Psoas muscle (tissue), 8 donors: Measurements from ENCODE around the gene PDZD8. TPM values are rescaled to one million over a fixed set of nuclear protein-coding genes. Genes with fewer than 3 reads are reported as not detected.

Experiments used
- ATAC-seq, 4 donors: fragments of 200-7000 bp; cut with Tn5 transposase; one replicate each; pipeline ENCODE4 v1.9.1; 2020; ENCODE audit warnings: moderate library complexity in 3 of 4, mild to moderate bottlenecking in 2 of 4
- DNase-seq, 2 donors: peaks; one replicate each; pipeline ENCODE4 v3.0.0-alpha.2; 2020
- H3K27ac ChIP-seq: fragments of 200-600 bp; one replicate; pipeline ENCODE4 v1.8.0; 2022
- H3K27me3 ChIP-seq, 3 donors: fragments of 200-600 bp in 1 of 3; one replicate each; pipeline versions ENCODE4 v1.6.1 to v1.8.0; 2013 to 2022; ENCODE audit warnings: low read length in 2 of 3, mild to moderate bottlenecking in 2 of 3, moderate library complexity in 1 of 3; ENCODE audit not compliant: insufficient read depth in 3 of 3
- H3K36me3 ChIP-seq, 2 donors: fragments of 200-600 bp in 1 of 2; one replicate each; pipeline versions ENCODE4 v1.6.1 to v1.8.0; 2013 to 2022; ENCODE audit warnings: low read depth in 1 of 2, mild to moderate bottlenecking in 1 of 2, moderate library complexity in 1 of 2; ENCODE audit not compliant: insufficient read depth in 1 of 2
- H3K4me1 ChIP-seq: fragments of 200-600 bp; one replicate; pipeline ENCODE4 v1.8.0; 2022
- H3K4me3 ChIP-seq: fragments of 200-600 bp; one replicate; pipeline ENCODE4 v1.8.0; 2022; ENCODE audit warnings: mild to moderate bottlenecking
- H3K9me3 ChIP-seq: fragments of 200-600 bp; one replicate; pipeline ENCODE4 v1.8.0; 2022
- WGBS, 3 donors: extraction: QIAGEN DNeasy Blood & Tissue Kit; methylation state at CpG; one replicate each; pipeline versions ENCODE4 v1.1.6 to v1.1.7; 2013; 5-methylcytosine and 5-hydroxymethylcytosine counted together
- intact Hi-C, 2 donors: fragments of 100-400 bp; cut with DNase I; formaldehyde crosslinking; loops; one replicate each; pipeline versions ENCODE4 v1.11.0 to v1.14.2; 2022
- polyA plus RNA-seq, 3 donors: library from polyadenylated mRNA; stranded (reverse); fragments of 200-250 nt; gene quantifications; one replicate each; pipeline ENCODE4 v1.2.3, GENCODE V29; 2013
- total RNA-seq, 4 donors: library from RNA; stranded (reverse); fragmentation: NEBNext Ultra II Directional in 2 of 4; extraction: Animal tissue kit (Norgen Biotek cat#: 25700) in 2 of 4; gene quantifications; one replicate each; pipeline versions ENCODE4 v1.2.1 to v1.2.4, GENCODE V29; 2021 to 2023
- TF ChIP-seq, protein P1 (sequence below): fragments of 200-600 bp; IDR thresholded peaks from one replicate; pipeline ENCODE4 v1.8.0; 2022; ENCODE audit warnings: antibody characterized with exemption
- donor health status: healthy with polysubstance abuse.
- donor health status: DM: no; HTN: no; CAD: no; lungs with moderate emphysema.
- donor health status: Bipolar disorder and iron deficiency.
- donor health status: healthy.
- donor health status: DM: yes; HTN: yes; CAD: no.
- donor health status: DM: no; HTN: no; CAD: no.
- donor health status: DM: no; HTN: no; CAD: no.
- donor health status: DM: yes; HTN: yes; CAD: no.

PDZD8 gene
- total and polyA plus RNA-seq, 7 donors, result 3.3 to 20.3 (median 19.1) TPM

GRCh38 chr10:117342641-117343040 lies 32.6 kb downstream of the PDZD8 start:
- Histone ChIP-seq H3K4me3 (no peak overlapping the region), H3K27ac (no peak overlapping the region), H3K4me1 (no peaks in the 10 kb centered on the region), H3K36me3 (peaks cover 2 to 7% of the 10 kb centered on the region in 2 donors), H3K9me3 (no peaks in the 10 kb centered on the region), H3K27me3 (no peaks in the 10 kb centered on the region)
- TF ChIP-seq, protein P1, sequence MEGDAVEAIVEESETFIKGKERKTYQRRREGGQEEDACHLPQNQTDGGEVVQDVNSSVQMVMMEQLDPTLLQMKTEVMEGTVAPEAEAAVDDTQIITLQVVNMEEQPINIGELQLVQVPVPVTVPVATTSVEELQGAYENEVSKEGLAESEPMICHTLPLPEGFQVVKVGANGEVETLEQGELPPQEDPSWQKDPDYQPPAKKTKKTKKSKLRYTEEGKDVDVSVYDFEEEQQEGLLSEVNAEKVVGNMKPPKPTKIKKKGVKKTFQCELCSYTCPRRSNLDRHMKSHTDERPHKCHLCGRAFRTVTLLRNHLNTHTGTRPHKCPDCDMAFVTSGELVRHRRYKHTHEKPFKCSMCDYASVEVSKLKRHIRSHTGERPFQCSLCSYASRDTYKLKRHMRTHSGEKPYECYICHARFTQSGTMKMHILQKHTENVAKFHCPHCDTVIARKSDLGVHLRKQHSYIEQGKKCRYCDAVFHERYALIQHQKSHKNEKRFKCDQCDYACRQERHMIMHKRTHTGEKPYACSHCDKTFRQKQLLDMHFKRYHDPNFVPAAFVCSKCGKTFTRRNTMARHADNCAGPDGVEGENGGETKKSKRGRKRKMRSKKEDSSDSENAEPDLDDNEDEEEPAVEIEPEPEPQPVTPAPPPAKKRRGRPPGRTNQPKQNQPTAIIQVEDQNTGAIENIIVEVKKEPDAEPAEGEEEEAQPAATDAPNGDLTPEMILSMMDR, result no peak
- DNase-seq (no peak), ATAC-seq (no peak)
- intact Hi-C loops, result no loop called here
- 77 to 82% (median 78%) methylated on average over 5 of the region's 5 CpGs for WGBS, 3 donors

DNA sequence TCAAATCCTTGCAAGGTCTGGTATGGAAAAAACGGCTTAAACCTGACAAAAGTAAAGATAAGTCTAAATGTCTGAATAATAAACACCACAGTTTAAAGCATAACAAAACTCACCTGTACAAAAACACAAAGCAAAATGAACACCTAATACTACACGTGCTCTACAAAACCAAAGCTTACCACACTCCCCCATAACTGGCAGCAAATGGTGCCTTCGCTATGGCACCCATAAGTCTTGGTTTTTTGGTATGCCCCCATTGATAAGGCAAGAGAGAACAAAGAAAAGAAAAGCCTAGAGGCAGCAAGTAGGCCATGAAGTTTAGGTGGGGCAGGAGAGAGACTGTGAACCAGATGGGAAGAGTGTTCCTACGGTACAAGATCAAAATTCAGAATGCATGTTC lies 34.2 kb downstream of the PDZD8 start:
- ATAC-seq (no peak), DNase-seq (no peak)
- H3K27ac ChIP-seq, result no peak overlapping the region
- 96 to 98% (median 96%) methylated on average over 4 of the region's 4 CpGs for WGBS, 3 donors
- peaks cover 2 to 7% of the 10 kb centered on the region in 2 donors for H3K36me3 ChIP-seq
- intact Hi-C loops, result no loop called here
- H3K4me1 ChIP-seq, result no peaks in the 10 kb centered on the region
- TF ChIP-seq, protein P1, result no peak
- no peaks in the 10 kb centered on the region for H3K9me3 ChIP-seq
- no peak overlapping the region for H3K4me3 ChIP-seq
- no peaks in the 10 kb centered on the region for H3K27me3 ChIP-seq

GRCh38 chr10:117339979-117340378 lies 35.3 kb downstream of the PDZD8 start:
- WGBS, 3 donors, result 94 to 98% (median 96%) methylated on average over 5 of the region's 5 CpGs
- TF ChIP-seq, protein P1, result no peak

GRCh38 chr10:117339578-117339977 lies 35.7 kb downstream of the PDZD8 start:
- Histone ChIP-seq H3K27ac (no peak overlapping the region), H3K9me3 (peaks cover 5% of the 10 kb centered on the region), H3K36me3 (peaks cover 2 to 7% of the 10 kb centered on the region in 2 donors), H3K4me1 (no peaks in the 10 kb centered on the region), H3K27me3 (no peaks in the 10 kb centered on the region), H3K4me3 (no peak overlapping the region)
- intact Hi-C loops, result no loop called here
- WGBS, 3 donors, result 96 to 100% (median 98%) methylated on average over 1 of the region's 1 CpG
- DNase-seq (no peak), ATAC-seq (peak in 3 of 4 donors; percentile 42 to 77 (median 71))
- TF ChIP-seq, protein P1, result no peak

More at GRCh38 chr10:117339979-117340378, 35.3 kb downstream of the PDZD8 start:
- Histone ChIP-seq H3K4me1 (no peaks in the 10 kb centered on the region), H3K36me3 (peaks cover 2 to 7% of the 10 kb centered on the region in 2 donors), H3K4me3 (no peak overlapping the region), H3K27me3 (no peaks in the 10 kb centered on the region), H3K9me3 (peaks cover under 1% of the 10 kb centered on the region), H3K27ac (no peak overlapping the region)
- DNase-seq (no peak), ATAC-seq (no peak)
- intact Hi-C loops, result no loop called here

- intact Hi-C loops, result no loop called here
- no peak for DNase-seq
- TF ChIP-seq, protein P1, result no peak
- Histone ChIP-seq H3K4me1 (no peaks in the 10 kb centered on the region), H3K27ac (no peak overlapping the region), H3K36me3 (no peaks in the 10 kb centered on the region), H3K9me3 (peaks cover 8% of the 10 kb centered on the region), H3K4me3 (no peak overlapping the region), H3K27me3 (no peaks in the 10 kb centered on the region)
- ATAC-seq, result no peak
Measured at GRCh38 chr10:117334926-117335325, 40.3 kb downstream of the PDZD8 start.
